Head of caudate nucleus (tissue), 42 donors: ENCODE measurements around the gene ZNF652.

Source experiments
- DNase-seq, 42 donors: peaks; one replicate each; pipeline versions ENCODE4 v3.0.0 to v3.0.0-alpha.2; 2020 to 2021; ENCODE audit warnings: mixed read lengths in 7 of 42
- intact Hi-C: fragments of 100-400 bp; cut with DNase I; formaldehyde crosslinking; loops from one replicate; pipeline ENCODE4 v1.15.0; 2022

Gene ZNF652

DNA sequence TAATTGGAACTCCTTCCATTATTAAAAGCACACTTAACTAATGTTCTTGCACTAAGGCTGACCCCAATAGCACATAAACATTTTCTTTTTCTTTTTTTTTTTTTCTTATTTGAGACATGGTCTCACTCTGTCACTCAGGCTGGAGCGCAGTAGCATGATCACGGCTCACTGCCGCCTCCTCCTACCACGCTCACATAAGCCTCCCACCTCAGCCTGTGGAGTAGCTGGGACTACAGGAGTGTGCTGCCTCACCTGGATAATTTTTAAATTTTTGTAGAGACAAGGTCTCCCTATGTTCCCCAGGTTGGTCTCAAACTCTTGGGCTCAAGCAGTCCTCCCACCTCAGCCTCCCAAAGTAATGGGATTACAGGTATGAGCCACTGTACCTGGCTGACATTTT is 1.2 kb upstream of the ZNF652 start:
- DNase-seq: peak in 19 of 42 donors; percentile 12 to 69 (median 36)
- intact Hi-C loops: loop anchor here (5.0 kb wide), 1 partner anchor 46 kb away; no protein-coding TSS in a partner anchor

DNA sequence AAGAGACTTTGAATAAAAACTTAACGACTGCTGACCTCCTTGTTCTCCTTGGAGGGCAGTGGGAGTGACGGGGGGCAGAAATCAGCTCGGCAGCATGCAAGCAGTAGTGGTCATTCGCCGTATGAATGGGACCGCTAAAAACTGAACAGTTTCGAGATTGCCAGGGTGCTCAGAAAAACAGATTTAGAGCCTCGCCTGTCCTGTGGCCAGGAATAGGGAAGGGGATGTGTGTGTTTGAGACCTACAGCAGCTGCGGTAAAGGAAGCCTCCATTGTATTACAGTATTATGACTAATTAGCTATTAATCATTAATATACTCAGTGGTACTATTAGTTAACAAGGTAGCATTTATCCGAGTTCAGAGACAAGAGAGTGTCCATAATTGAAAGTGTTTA is 670 bp upstream of the ZNF652 start:
- DNase-seq: no peak
- intact Hi-C loops: loop anchor here (5.0 kb wide), 1 partner anchor 45 kb away; no protein-coding TSS in a partner anchor

DNA sequence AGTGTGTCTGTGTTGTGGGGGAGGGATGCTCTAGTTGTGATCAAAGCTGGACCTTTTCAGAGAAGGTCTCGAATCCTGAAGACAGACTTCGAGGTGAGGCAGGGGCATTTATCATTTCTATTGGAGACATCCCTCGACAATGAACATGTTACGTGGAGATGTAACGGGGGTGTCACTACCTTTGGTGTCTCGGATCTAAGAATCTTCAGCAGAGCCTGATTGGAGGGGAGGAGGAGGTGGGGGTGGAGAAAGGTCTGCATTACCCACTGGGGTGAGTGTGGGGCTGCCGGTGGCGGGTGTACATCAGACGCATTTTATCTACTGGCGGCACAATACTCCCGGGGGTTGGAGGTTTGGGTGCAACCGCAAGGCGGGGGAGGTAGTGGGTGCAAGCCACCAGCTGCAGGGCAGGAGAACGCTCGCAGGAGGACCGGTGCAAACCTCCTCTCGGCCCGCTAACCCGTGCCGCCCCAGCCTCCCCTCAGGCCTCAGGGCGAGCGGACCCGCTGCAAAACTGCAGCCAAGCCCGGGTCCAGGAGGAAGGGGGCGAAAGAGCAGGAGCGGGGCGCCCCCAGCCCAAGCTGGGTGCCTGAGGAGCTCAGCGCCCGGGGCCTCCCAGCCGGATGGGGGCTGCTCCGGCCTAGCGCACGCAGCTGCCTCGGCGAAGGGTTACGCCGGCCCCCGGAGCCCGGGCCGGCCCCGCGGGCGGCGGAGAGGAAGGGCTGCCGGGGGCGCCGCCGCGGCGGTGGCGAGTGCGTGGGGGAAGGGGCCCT is 735 bp downstream of the ZNF652 start:
- peak; percentile 43 to 85 (median 67) for DNase-seq
- intact Hi-C loops: loop anchor here (5.0 kb wide), 1 partner anchor 44 kb away; no protein-coding TSS in a partner anchor

DNA sequence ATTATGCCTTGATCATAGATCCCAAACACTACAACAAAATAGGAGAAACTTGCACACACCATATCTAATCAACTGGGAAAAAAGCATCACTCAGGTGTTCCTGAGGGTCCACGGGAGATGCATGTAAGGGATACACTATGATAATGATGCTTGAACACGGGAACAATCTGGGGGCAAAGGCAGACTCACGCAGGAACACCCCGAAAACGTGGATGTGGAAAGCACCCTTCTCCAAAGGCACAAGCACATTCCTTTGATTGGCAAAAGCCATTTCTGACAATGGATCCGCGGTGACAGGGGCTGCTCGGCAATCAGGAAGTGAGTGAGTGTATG is 1.3 kb downstream of the ZNF652 start:
- intact Hi-C loops: loop anchor here (5.0 kb wide), 1 partner anchor 43 kb away; no protein-coding TSS in a partner anchor
- DNase-seq: peak in 19 of 42 donors; percentile 12 to 74 (median 40)

DNA sequence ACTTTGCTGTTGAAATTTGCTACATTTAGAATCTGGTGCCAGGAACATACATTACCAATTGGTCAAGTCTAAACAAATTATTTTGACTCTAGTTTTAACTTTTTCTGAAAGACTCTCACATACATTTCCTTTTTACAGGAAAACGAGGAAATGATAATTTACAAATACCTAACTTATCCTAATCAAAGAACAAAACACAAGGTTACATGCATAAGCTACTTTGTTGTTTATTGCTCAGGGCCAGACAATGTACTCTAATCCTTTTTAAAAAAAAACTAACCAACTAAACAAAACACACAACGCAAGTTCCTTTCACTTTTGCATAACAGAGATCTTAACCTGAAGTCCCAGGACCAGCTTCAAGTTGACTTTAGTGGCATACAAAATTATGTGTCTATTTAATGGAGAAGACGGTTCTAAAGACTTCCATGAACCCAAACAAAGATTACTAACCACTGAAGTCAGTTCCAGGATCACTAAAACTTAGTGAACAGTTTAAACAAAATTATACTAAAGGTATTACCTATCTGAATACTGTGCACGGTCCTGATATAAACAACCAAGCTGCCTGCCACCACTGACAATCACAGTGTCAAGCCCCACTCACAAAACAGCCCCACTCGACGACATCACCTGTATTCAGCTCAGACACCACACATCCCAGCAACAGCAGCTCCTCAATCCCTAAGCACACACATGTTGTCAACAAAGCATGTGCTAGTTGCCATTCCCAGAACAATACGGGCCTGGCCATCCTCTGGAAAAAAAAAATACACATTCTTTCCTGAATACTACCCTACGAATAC is 1.9 kb downstream of the ZNF652 start:
- peak in 1 of 42 donors; percentile 6 for DNase-seq
- intact Hi-C loops: loop anchor here (5.0 kb wide), 1 partner anchor 43 kb away; no protein-coding TSS in a partner anchor

DNA sequence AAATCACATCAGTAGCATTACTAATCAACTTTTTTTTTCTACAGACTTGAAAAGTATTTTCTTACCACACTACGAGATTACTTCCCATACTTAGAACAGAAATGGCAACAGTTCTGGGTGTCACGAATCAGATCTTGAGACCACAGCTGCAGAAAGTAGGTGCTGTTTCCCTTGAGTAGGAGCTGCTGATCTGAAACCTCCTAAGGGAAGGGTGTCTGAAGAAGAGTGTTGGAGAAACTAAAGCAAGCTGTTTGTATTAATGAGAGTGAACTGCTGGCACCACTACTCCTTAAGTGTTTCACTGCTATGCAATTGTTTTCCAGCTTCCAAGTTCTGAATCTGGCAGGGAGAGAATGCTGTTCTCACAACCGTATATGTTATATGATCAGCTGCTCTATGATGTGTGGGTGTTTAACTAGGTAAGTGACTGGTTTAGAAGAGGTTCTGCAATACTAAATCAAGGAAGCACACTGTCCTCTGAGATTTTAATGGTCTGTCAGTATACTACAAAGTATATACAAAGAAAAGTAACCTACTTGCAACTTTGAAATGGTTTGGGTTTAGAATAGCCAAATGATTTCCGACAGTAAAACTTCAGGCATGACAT is 3.3 kb downstream of the ZNF652 start:
- peak in 3 of 42 donors; percentile 8 to 15 (median 9) for DNase-seq

DNA sequence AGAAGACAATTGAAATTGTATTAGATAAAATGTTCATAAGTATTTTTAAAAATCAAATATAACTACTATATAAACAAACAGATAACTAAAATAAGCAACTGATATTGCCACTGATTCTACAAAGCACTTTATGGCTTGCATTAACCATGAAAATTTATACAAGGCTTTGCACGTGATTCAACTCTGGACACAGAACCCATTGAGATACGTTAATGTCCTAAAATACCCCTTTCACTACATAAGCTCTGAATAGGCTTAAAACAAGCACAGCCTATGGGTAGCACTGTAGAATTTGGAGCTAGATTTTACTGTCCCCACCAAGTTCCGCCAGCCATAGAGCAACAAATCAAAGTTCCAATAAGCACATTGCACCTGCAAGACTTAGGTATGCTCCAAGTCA is 4.5 kb downstream of the ZNF652 start:
- intact Hi-C loops: no loop called here

More for the DNA sequence above, 3.3 kb downstream of the ZNF652 start:
- intact Hi-C loops: no loop called here

DNA sequence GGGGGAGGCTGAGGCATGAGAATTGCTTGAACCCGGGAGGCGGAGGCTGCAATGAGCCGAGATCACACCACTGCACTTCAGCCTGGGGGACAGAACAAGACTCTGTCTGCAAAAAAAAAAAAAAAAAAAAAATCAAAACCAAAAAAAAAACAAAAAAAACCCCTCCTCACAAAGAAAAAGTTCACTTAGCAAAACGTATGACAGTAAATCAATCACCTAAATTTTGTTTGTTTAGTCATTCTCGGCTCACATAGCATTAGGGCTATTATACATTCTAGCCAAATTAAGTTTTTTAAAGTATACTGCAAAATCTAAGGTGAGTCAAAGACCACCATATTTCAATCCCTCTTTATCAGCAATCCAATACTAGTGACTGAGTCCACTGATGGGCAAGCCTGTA is 5.7 kb downstream of the ZNF652 start:
- no peak for DNase-seq
- intact Hi-C loops: no loop called here

More for the DNA sequence above, 4.5 kb downstream of the ZNF652 start:
- DNase-seq: peak in 1 of 42 donors; percentile 2

DNA sequence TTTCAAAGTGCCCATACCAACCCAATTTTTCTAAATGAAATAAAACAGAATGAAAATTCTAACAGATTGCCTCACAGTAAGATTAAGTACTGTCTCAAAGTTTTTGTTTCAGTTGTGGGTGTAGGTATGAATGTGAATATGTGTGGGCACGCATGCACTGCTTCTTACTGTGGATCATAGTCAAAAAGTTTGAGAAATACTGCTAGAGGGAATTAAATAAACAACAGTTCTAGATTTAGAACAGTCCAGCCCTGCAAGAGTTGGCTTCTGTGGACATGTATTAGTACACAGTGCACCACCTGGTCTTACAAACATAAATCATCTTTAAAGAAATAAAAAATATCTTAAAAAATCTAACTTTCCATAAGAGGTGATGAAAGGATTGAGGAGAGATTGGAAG is 8.4 kb downstream of the ZNF652 start:
- DNase-seq: peak in 4 of 42 donors; percentile 13 to 49 (median 29)
- intact Hi-C loops: no loop called here

DNA sequence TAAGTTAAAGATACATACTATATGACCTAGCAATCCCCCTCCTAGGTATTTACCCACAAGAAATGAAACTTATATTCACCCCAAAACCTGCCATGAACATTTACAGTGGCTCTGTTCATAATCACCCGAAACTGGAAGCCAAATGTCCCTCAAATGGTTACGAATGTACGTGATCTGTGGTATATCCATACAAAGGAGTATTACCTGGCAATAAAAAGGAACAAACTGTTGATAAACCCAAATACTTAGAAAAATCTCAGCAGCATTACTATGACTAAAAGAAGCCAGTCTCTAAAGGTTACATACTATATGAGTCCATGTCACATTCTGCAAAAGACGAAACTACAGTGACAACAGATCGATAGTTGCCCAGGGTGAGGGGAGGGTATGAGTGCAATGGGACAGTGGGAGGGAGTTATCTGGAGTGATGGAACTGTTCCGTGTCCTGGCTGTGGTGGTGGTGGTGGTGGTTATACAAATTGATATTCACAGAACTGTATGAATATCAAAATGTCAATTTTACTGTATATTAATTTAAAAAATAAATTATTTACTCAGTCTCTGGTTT is 9.4 kb downstream of the ZNF652 start:
- DNase-seq: peak in 1 of 42 donors; percentile 22
- intact Hi-C loops: no loop called here

DNA sequence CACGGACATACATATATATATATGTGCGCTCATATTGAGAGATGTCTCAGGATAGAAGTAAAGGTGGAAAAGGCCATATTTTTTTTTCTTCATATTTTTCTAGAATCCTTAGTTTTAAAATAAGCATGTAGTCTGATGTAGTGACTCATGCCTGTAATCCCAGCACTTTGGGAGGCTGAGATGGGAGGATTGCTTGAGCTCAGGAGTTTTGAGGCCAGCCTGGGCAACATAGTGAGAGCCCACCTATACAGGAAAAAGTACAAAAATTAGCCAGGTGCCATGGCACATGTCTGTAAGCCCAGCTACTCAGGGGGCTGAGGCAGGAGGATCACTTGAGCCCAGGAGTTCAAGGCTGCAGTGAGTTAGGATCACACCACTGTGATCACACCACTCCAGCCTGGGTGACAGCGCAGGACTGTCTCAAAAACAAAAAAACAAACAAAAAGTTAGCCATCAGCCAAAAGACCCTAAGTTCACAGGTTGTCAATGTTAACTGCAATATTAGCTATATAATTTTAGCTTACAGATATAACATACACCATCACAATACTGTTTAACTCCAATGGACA is 10.4 kb downstream of the ZNF652 start:
- intact Hi-C loops: no loop called here
- no peak for DNase-seq

DNA sequence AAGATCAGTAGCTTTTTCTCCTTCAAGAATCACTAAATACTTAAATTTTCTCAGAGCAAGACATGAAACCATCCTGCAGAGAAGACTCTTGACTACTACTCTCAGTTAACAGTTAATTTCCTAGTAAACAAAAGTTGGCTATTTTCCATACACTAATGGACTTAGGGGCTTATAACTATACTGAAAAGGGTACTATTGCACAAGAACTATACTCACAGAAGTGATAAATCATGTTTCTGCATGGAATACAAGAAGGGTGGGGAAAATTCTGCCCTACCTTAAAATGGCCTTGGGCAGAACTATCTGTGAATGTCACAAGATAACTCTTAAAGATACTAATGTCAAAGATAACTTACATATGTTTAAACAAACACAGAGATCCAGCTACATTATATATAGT is 12.5 kb downstream of the ZNF652 start:
- no peak for DNase-seq
- intact Hi-C loops: no loop called here

DNA sequence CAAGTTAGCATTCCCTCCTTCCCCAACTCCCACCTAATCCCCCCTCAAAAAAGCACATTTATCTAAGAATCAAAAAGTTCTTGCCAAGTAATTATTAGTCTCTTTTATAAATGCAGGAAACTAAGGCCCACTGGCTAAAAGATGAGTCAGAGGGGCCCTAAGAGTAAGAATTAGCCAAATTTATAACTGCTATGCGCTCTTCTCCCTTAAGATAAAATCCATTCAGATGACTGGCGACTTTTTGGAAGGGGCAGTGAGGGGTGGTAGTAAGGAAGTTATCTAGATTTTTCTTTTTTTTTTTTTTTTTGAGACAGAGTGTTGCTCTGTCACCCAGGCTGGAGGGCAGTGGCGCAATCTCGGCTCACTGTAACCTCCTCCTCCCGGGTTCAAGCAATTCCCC is 17.1 kb downstream of the ZNF652 start:
- intact Hi-C loops: no loop called here

DNA sequence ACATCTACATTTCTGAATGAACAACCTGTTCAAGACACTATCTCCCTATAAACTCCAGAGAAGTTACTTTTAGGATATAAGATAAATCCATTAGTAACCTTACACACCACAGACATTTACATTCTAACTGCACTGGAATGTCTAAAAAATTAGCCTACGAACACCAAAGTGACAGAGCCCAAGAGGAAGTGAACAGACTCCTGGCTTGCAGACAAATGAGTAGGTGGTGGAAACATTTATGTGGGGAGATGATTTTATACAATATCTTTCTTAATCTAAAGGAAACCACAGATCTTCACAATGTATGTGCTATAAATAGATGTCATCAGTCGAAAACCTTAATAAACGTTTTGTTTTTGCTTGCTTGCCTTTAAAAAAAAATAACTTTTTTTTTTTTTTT is 18.8 kb downstream of the ZNF652 start:
- no peak for DNase-seq

More for the DNA sequence above, 17.1 kb downstream of the ZNF652 start:
- no peak for DNase-seq

DNA sequence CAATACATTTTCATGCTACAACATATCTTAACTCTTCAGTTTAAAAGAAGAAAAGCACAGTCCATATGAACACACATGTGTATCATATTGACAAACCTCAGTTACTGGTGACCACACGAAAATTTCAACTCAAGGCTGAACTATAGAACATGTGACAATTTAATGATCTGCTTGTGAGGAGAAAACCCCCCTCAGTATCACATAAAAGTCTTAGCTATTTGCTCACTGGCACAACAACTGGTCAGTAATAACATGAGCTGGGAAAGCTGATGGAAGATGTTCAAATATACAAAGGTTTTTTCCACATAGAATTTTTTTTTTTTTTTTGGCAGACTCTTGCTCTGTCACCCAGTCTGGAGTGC is 19.5 kb downstream of the ZNF652 start:
- no peak for DNase-seq
- intact Hi-C loops: no loop called here

More for the DNA sequence above, 18.8 kb downstream of the ZNF652 start:
- intact Hi-C loops: no loop called here

DNA sequence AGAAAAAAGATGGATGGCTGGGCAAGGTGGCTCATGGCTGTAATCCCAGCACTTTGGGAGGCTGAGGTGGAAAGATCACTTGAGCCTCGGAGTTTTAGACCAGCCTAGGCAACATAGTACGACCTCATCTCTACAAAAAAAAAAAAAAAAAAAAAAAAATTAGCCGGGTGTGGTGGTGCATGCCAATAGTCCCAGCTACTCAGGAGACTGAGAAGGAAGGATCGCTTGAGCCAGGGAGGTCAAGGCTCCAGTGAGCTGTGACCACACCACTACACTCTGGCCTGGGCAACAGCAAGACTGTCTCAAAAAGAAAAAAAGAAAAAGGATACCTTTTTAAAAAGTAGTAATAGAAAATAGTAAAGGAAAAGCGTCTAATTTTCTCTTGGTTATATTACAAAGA is 20.7 kb downstream of the ZNF652 start:
- intact Hi-C loops: no loop called here
- DNase-seq: no peak

DNA sequence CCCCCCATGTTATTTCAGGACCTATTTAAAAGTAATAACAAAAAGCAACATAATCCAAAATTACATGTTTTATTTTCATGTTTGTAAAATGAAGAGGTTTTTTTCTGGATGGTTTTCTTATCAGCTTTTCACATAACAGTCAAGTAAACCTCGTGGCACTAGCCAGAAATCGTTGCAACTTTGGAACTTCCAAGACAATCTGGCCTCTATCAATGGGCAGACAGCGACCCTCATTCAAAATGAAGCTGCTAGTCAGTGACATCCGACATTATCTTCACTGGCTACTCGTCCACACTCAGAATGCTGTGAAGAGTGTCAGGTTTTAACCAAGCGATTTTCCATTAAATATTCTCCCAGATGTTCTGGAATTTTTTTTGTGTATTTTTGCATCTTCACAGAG is 22.7 kb downstream of the ZNF652 start:
- DNase-seq: no peak
- intact Hi-C loops: no loop called here

DNA sequence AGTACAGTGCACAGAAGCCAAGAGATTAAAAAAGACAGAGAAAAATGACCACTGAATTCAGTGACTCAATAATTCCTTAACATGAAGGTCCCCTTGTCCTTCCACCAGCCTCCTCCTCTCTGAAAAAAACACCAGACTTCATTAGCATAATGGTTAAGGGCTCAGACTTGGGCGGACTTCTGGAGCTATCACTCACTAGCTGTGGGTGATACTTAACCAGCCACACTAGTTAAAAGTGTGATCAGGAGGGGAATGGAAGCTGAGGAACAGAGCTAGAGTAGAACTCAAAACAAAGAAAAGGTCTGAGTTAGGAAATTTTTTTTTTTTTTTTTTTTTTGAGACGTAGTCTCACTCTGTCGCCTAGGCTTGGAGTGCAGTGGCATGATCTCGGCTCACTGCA is 23.2 kb downstream of the ZNF652 start:
- intact Hi-C loops: no loop called here
- no peak for DNase-seq

DNA sequence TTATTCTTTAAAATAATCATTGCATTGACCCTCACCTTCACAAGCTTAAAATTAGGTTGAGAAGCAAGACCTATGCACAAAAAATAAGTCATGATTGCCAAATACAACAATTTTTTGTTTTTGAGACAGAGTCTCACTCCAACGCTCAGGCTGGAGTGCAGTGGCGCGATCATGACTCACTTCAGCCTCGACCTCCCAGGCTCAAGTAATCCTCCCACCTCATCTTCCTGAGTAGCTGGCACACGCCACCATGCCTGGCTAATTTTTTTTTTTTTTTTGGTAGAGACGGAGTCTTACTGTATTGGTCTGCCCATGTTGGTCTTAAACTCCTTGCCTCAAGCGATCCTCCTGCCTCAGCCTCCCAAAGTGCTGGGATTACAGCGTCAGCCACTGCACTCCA is 24.2 kb downstream of the ZNF652 start:
- intact Hi-C loops: no loop called here
- DNase-seq: no peak
